Fibroblast of peridontal ligament (primary cell): ENCODE data around the gene SET.
A peak's percentile ranks its signal among the peaks of the same experiment; 100 is the strongest.

Experiments
- DNase-seq: peaks from one replicate; pipeline ENCODE4 v3.0.0-alpha.2; 2010; ENCODE audit errors: extremely low read depth

The SET gene

GRCh38 chr9:128713411-128713780 is 24.4 kb downstream of the SET start:
- DNase-seq: no peak

- DNase-seq: no peak
Observed at GRCh38 chr9:128713941-128714573, 25.0 kb downstream of the SET start.

- DNase-seq: no peak
Observed at GRCh38 chr9:128714586-128715435, 25.8 kb downstream of the SET start.

- DNase-seq: no peak
Observed at GRCh38 chr9:128715436-128715750, 26.4 kb downstream of the SET start.

GRCh38 chr9:128716581-128717254 is 27.7 kb downstream of the SET start:
- DNase-seq: no peak

- no peak for DNase-seq
Observed at GRCh38 chr9:128718047-128718446, 29.0 kb downstream of the SET start.

GRCh38 chr9:128718475-128718874 is 29.5 kb downstream of the SET start:
- no peak for DNase-seq

GRCh38 chr9:128719919-128720605 is 31.0 kb downstream of the SET start:
- DNase-seq: no peak

- no peak for DNase-seq
Observed at GRCh38 chr9:128720841-128721486, 31.9 kb downstream of the SET start.

- no peak for DNase-seq
Observed at GRCh38 chr9:128721487-128722010, 32.5 kb downstream of the SET start.

GRCh38 chr9:128722380-128723351 is 33.6 kb downstream of the SET start:
- DNase-seq: no peak

GRCh38 chr9:128723352-128723865 is 34.4 kb downstream of the SET start:
- DNase-seq: no peak

- peak; percentile 74 for DNase-seq
Observed at GRCh38 chr9:128723866-128724743, 35.1 kb downstream of the SET start, which contains the start of gene ZDHHC12. ZDHHC12 (minus strand) TSS chr9:128724127; CDS start chr9:128724093, 34 bp downstream.

- peak; percentile 69 for DNase-seq
Observed at GRCh38 chr9:128724744-128725211, 35.8 kb downstream of the SET start.

GRCh38 chr9:128727640-128728248 is 38.7 kb downstream of the SET start:
- no peak for DNase-seq

GRCh38 chr9:128728298-128728697 is 39.3 kb downstream of the SET start:
- no peak for DNase-seq

- DNase-seq: no peak
Observed at GRCh38 chr9:128729302-128729701, 40.3 kb downstream of the SET start.

GRCh38 chr9:128729766-128730517 is 40.9 kb downstream of the SET start:
- DNase-seq: no peak
